Astrocyte (in vitro differentiated cells and primary cell): ENCODE results near the gene SLC6A7. TPM values are rescaled to one million over a fixed set of nuclear protein-coding genes. Genes with fewer than 3 reads are reported as not detected.

Source experiments
- DNase-seq: peaks from one replicate; pipeline ENCODE4 v3.0.0-alpha.2; 2010; ENCODE audit warnings: low read depth
- FAIRE-seq: peaks from 2 replicates; lab custom pipeline; 2011; peaks lifted over from hg19 to GRCh38; lab: Jason Lieb, UNC
- H2AFZ ChIP-seq: 2 replicates; pipeline ENCODE4 v1.6.0; 2012; ENCODE audit warnings: low read depth, low read length, inconsistent platforms
- H3K27ac ChIP-seq: 2 replicates; pipeline ENCODE4 v1.5.1; 2011; ENCODE audit warnings: low read depth, low read length, inconsistent platforms
- H3K27me3 ChIP-seq: 2 replicates; pipeline ENCODE4 v1.6.0; 2011; ENCODE audit warnings: low read length, inconsistent platforms; ENCODE audit not compliant: insufficient read depth
- H3K36me3 ChIP-seq: 2 replicates; pipeline ENCODE4 v1.5.1; 2011; ENCODE audit warnings: low read length, inconsistent platforms; ENCODE audit not compliant: insufficient read depth
- H3K4me1 ChIP-seq: 2 replicates; pipeline ENCODE4 v1.5.1; 2011; ENCODE audit warnings: low read length, inconsistent platforms; ENCODE audit not compliant: insufficient read depth
- H3K4me2 ChIP-seq: 2 replicates; pipeline ENCODE4 v1.6.0; 2012; ENCODE audit warnings: low read length, inconsistent platforms
- H3K4me3 ChIP-seq: 2 replicates; pipeline ENCODE4 v1.5.1; 2011; ENCODE audit warnings: low read depth, mild to moderate bottlenecking, low read length, inconsistent platforms; ENCODE audit not compliant: insufficient read depth
- H3K79me2 ChIP-seq: 2 replicates; pipeline ENCODE4 v1.6.0; 2012; ENCODE audit warnings: mild to moderate bottlenecking, low read length, inconsistent platforms; ENCODE audit not compliant: insufficient read depth
- H3K9ac ChIP-seq: 2 replicates; pipeline ENCODE4 v1.6.0; 2012; ENCODE audit warnings: mild to moderate bottlenecking, low read length, inconsistent platforms
- H3K9me3 ChIP-seq: 2 replicates; pipeline ENCODE4 v1.5.1; 2012; ENCODE audit warnings: low read depth, mild to moderate bottlenecking, low read length, inconsistent platforms; ENCODE audit not compliant: insufficient read depth
- H4K20me1 ChIP-seq: 2 replicates; pipeline ENCODE4 v1.6.0; 2012; ENCODE audit warnings: low read length, inconsistent platforms; ENCODE audit not compliant: insufficient read depth
- H3K27ac Mint-ChIP-seq: one replicate; pipeline ENCODE4 v1.8.0; 2021; ENCODE audit warnings: mild to moderate bottlenecking, mixed read lengths; ENCODE audit not compliant: unreplicated experiment
- H3K27me3 Mint-ChIP-seq: one replicate; pipeline ENCODE4 v1.8.0; 2021; ENCODE audit warnings: low read depth, mixed read lengths; ENCODE audit not compliant: unreplicated experiment
- H3K36me3 Mint-ChIP-seq: one replicate; pipeline ENCODE4 v1.8.0; 2021; ENCODE audit warnings: low read depth, mixed read lengths; ENCODE audit not compliant: unreplicated experiment
- H3K4me1 Mint-ChIP-seq: one replicate; pipeline ENCODE4 v1.8.0; 2021; ENCODE audit warnings: low read depth, mixed read lengths; ENCODE audit not compliant: unreplicated experiment
- H3K4me3 Mint-ChIP-seq: one replicate; pipeline ENCODE4 v1.8.0; 2021; ENCODE audit warnings: mild to moderate bottlenecking, moderate library complexity, mixed read lengths; ENCODE audit not compliant: unreplicated experiment
- H3K9me3 Mint-ChIP-seq: one replicate; pipeline ENCODE4 v1.8.0; 2021; ENCODE audit warnings: mild to moderate bottlenecking, mixed read lengths; ENCODE audit not compliant: unreplicated experiment
- EZH2 ChIP-seq: IDR thresholded peaks from 2 replicates; pipeline ENCODE4 v1.6.1; 2012; ENCODE audit warnings: mild to moderate bottlenecking, low read length, inconsistent platforms; ENCODE audit not compliant: insufficient read depth
- total RNA-seq: library from RNA; stranded (reverse); gene quantifications from 2 replicates; pipeline ENCODE4 v1.2.1, GENCODE V29; 2021
- TF ChIP-seq, protein P1 (sequence below): IDR thresholded peaks from 2 replicates; pipeline ENCODE4 v1.5.1; 2011; ENCODE audit warnings: low read depth, mild to moderate bottlenecking, inconsistent platforms, low read length, moderate library complexity; ENCODE audit not compliant: insufficient read depth

SLC6A7 gene
- total RNA-seq, 1 donor from 2014 or later = not detected

DNA sequence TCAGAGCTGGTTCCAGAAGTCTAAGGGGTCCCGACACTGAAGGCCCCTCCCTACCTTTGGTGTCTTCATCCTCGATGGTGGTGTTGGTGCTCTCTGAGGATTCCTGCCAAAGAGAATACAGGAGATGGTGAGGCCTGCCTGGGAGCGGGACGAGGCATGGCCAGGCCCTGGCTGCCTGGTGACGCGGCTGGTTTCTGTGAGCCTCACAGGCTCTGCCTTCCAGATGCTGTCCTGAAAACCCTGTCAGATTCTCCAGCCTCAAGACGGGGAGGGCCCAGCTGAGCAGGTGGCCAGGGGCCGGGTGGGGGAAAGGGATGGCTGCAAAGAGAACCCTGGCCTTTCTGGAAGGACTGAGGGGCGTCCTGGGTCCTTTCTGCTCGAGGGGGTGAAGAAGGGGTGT, 48.8 kb downstream of the SLC6A7 start:
- H3K36me3 Mint-ChIP-seq = peaks cover 2% of the 10 kb centered on the region
- TF ChIP-seq, protein P1, sequence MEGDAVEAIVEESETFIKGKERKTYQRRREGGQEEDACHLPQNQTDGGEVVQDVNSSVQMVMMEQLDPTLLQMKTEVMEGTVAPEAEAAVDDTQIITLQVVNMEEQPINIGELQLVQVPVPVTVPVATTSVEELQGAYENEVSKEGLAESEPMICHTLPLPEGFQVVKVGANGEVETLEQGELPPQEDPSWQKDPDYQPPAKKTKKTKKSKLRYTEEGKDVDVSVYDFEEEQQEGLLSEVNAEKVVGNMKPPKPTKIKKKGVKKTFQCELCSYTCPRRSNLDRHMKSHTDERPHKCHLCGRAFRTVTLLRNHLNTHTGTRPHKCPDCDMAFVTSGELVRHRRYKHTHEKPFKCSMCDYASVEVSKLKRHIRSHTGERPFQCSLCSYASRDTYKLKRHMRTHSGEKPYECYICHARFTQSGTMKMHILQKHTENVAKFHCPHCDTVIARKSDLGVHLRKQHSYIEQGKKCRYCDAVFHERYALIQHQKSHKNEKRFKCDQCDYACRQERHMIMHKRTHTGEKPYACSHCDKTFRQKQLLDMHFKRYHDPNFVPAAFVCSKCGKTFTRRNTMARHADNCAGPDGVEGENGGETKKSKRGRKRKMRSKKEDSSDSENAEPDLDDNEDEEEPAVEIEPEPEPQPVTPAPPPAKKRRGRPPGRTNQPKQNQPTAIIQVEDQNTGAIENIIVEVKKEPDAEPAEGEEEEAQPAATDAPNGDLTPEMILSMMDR = no peak
- no peak for TF ChIP-seq EZH2
- H3K27ac Mint-ChIP-seq = no peak overlapping the region
- peaks cover 47% of the 10 kb centered on the region for H3K27me3 Mint-ChIP-seq
- Histone ChIP-seq H3K36me3 (no peaks in the 10 kb centered on the region), H2AFZ (no peak overlapping the region), H3K4me3 (no peak overlapping the region), H3K4me2 (no peak overlapping the region), H3K27ac (no peak overlapping the region), H4K20me1 (no peaks in the 10 kb centered on the region), H3K27me3 (no peaks in the 10 kb centered on the region), H3K4me1 (no peaks in the 10 kb centered on the region), H3K9ac (no peak overlapping the region), H3K9me3 (no peaks in the 10 kb centered on the region), H3K79me2 (no peaks in the 10 kb centered on the region)
- H3K4me3 Mint-ChIP-seq = no peak overlapping the region
- no peak for DNase-seq
- no peaks in the 10 kb centered on the region for H3K4me1 Mint-ChIP-seq
- no peaks in the 10 kb centered on the region for H3K9me3 Mint-ChIP-seq
- FAIRE-seq = no peak

DNA sequence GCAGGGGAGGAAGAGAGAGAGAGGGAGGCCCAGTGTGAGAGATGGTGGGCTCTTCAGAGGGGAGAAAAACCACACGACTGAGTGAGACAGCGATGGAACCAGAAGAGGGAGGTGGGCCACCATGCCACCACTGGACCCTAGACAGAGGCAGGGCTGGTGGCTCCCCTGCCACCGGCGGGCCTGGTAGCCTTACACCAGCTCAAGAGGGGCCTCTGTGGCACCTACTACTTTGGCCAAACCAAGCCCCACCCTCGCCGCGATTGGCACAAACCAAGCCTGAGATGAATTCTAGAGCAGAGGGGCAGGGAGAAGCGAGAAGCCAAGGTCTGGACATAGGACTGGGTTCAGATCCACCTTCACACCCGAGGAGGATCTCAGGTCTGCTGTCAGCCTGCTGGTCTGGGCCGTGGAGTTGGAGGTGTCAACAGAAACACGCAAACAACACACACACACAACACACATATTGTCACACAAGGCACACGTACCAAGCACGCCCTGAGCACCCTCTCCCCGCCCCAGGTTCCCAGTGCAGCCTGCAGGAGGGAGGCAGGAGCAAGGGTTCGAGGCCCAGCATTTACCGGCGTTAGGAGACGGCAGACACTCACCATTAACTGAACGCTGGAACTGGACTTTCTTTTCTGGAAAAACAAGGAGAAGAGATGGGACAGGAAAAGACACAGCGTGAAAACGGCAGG, 49.4 kb downstream of the SLC6A7 start:
- Mint-ChIP-seq H3K36me3 (peaks cover 2% of the 10 kb centered on the region), H3K9me3 (no peaks in the 10 kb centered on the region), H3K27me3 (peaks cover 48% of the 10 kb centered on the region), H3K27ac (no peak overlapping the region), H3K4me3 (no peak overlapping the region), H3K4me1 (no peaks in the 10 kb centered on the region)
- no peak overlapping the region for H3K4me3 ChIP-seq
- H3K36me3 ChIP-seq = no peaks in the 10 kb centered on the region
- no peaks in the 10 kb centered on the region for H3K9me3 ChIP-seq
- H3K27me3 ChIP-seq = no peaks in the 10 kb centered on the region
- H3K4me2 ChIP-seq = no peak overlapping the region
- H3K79me2 ChIP-seq = no peaks in the 10 kb centered on the region
- TF ChIP-seq, protein P1 = no peak
- no peak for TF ChIP-seq EZH2
- DNase-seq (no peak), FAIRE-seq (no peak)
- H2AFZ ChIP-seq = no peak overlapping the region
- H3K4me1 ChIP-seq = no peaks in the 10 kb centered on the region
- no peak overlapping the region for H3K27ac ChIP-seq
- H3K9ac ChIP-seq = no peak overlapping the region
- H4K20me1 ChIP-seq = no peaks in the 10 kb centered on the region

DNA sequence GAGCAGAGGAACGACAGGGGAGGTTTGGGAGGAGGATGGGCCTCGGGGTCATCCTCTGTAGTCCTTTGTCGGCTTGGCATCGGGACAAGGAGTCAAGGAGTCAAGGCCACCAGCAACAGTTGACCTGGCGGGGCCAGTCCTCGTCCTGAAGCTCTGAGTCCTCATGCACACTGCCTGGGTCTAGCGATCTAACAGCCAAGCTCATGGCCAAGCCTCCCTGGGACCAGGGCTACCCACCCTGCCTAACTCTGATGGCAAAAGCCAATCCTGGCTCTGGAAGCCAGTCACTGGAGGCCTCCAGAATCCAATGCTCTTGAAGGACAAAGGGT, 49.9 kb downstream of the SLC6A7 start:
- peaks cover 2% of the 10 kb centered on the region for H3K36me3 Mint-ChIP-seq

More for the DNA sequence above, 49.9 kb downstream of the SLC6A7 start:
- Histone ChIP-seq H3K27ac (no peak overlapping the region), H3K4me1 (no peaks in the 10 kb centered on the region), H3K4me3 (no peak overlapping the region), H3K9me3 (no peaks in the 10 kb centered on the region), H2AFZ (no peak overlapping the region), H4K20me1 (no peaks in the 10 kb centered on the region), H3K79me2 (no peaks in the 10 kb centered on the region), H3K4me2 (no peak overlapping the region), H3K27me3 (no peaks in the 10 kb centered on the region), H3K9ac (no peak overlapping the region), H3K36me3 (no peaks in the 10 kb centered on the region)
- H3K27me3 Mint-ChIP-seq = peaks cover 45% of the 10 kb centered on the region
- no peak for TF ChIP-seq EZH2
- TF ChIP-seq, protein P1 = no peak
- no peaks in the 10 kb centered on the region for H3K9me3 Mint-ChIP-seq
- no peak overlapping the region for H3K4me3 Mint-ChIP-seq
- FAIRE-seq = no peak
- no peak overlapping the region for H3K27ac Mint-ChIP-seq
- no peaks in the 10 kb centered on the region for H3K4me1 Mint-ChIP-seq
- DNase-seq = no peak
